HG02884 (cell line): ENCODE data around the gene WDR27.
A peak's percentile ranks its signal among the peaks of the same experiment; 100 is the strongest.

Experiments
- ATAC-seq: cut with Tn5 transposase; IDR thresholded peaks from one replicate; pipeline ENCODE4 v1.9.1; 2021; ENCODE audit warnings: mild to moderate bottlenecking, moderate library complexity; ENCODE audit not compliant: unreplicated experiment

Gene WDR27

GRCh38 chr6:169568314-169569087, 133.3 kb downstream of the WDR27 start:
- ATAC-seq, result peak; percentile 67

DNA sequence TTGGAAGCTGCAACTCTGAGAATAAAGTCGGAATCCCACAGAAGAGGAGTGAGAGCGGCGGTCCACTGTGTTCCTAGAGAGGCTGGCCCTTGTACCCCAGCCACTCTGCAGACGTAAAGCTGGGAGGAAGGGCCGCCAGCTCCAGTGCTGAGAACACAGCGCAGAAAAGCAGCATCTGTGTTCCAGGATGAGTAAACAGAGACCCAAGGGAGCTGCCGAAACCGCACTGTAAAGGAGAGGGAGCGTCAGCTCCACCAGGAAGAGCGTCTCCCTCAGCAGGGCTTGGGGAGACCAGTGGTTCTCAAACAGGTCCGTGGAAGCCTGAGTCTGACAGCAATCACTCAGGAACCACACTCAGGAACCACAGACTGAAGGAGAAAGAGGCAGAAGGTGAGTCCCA, 134.0 kb downstream of the WDR27 start:
- ATAC-seq, result no peak

DNA sequence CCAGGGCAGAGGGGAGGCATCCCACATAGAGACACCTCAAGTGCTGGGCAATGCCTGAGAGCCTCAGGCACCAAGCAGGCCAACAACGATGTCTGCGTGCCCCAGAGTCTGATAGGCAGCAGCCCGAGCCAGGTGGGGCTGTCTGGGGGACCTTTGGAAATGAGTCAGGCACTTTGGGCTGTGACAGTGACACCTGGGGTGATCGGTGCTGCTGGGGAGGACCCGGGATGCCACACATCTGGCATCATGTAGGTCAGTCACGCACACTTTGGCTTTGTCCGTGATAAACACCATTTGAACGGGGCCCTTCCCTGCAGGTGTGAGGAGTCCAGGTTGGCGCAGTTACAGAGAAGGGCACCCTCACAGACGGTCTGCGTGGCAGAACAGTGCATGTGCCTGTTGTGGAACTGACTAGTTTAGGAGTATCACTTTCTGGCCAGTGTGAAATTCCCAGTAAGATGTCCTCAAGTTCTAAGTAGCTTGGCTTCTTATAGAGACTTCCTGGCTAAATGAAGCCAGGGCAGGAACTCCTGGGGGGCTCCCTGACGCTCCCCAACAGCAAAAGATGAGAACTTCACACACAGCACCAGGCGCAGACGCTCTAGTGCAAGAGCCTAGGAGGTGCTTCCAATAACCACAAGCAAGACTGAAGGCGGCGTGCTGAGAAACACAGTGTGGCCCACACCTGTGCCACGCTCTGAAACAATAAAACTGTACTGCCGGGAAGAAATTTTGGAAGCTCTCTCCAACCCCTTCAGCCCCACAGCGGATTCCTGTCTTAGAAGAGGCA, 134.7 kb downstream of the WDR27 start:
- no peak for ATAC-seq

- ATAC-seq, result no peak
Measured at GRCh38 chr6:169566319-169566718, 135.5 kb downstream of the WDR27 start.

GRCh38 chr6:169564453-169565240, 137.2 kb downstream of the WDR27 start:
- ATAC-seq, result no peak

GRCh38 chr6:169561665-169562064, 140.2 kb downstream of the WDR27 start:
- no peak for ATAC-seq

GRCh38 chr6:169559592-169559991, 142.2 kb downstream of the WDR27 start:
- ATAC-seq, result no peak

DNA sequence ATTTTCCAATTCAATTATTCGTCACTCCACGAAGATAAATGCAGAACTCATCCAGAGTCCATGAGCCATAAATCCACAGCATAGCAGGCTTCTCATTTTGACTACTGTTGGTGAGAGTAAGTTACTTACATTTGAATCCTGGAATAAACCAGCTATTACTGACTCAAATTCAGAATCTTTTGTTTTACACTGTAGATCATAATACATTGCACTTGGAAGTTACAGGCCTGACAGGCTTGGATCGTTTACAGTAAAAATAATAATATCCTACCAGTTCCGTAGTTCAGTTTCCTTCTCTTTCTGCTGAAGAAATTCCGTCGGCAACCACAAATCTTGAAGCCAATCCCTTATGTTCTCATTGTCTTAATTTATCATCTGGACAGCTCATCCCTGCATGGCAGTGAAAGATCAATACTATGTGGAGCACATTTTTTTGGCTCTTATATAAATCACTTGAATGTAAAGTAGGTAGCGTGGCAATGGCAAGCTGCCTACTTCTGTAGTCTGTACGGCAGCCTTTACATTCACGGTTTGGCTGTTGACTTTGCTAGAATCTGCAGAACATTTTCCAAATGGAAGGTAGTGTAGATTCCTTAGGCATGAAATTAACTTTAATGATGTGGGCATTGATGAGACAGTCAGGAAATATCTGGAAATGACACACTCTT, 142.9 kb downstream of the WDR27 start:
- ATAC-seq, result no peak

- ATAC-seq, result no peak
Measured at GRCh38 chr6:169558378-169558773, 143.5 kb downstream of the WDR27 start.

DNA sequence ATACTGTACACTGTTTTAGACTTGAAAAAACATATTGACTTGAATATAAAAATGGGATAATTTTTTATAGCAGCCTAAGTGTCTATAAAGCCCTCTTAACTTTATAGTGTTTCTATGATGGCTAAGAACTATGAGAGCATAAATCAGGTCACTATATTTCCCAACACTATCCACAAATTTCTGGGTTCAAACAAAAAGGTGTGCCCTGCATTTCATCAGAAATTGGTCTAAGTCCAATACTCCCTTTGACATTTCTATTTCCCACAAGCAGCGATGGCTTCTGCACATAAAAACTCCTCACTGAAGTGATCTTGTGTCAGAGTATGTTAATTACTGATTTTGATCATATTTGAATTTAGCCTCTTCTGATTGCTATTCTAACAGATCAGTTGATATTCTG, 143.9 kb downstream of the WDR27 start:
- ATAC-seq, result no peak

GRCh38 chr6:169556758-169557548, 144.9 kb downstream of the WDR27 start:
- peak; percentile 100 for ATAC-seq

DNA sequence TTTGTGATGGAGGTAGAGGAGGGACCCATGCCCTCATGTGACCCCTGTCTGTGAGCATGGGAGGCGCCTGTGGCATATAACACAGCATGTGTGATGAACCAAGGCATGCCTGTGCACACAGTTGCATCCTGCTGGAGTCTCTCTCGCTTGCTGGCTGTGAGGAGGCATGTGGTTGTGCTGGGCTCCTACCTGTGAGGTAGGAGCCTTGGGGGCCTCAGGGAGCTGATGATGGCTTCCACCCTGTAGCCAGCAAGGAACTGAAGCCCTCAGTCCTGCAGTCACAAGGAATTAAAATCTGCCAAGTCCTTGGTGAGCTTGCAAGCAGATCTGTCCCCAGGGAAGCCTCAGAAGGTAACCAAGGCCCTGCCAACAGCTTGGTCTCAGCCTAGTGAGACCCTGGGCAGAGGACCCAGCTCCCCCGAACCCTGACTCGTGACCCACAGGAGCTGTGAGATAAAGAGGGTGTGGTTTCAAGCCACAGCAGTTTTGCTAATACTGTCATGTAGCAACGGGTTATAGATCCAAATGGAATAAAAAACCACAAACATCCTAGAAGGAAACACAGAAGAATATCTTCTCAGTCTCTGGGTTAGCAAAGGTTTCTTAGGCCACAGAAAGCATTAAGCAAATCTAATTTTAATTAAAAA, 145.7 kb downstream of the WDR27 start:
- no peak for ATAC-seq

GRCh38 chr6:169545982-169546381, 155.8 kb downstream of the WDR27 start:
- ATAC-seq, result no peak

- no peak for ATAC-seq
Measured at GRCh38 chr6:169543704-169544103, 158.1 kb downstream of the WDR27 start.

- ATAC-seq, result no peak
Measured at GRCh38 chr6:169542491-169542890, 159.3 kb downstream of the WDR27 start.

- no peak for ATAC-seq
Measured at GRCh38 chr6:169539176-169539897, 162.5 kb downstream of the WDR27 start.

GRCh38 chr6:169536446-169537170, 165.2 kb downstream of the WDR27 start:
- no peak for ATAC-seq

- ATAC-seq, result no peak
Measured at GRCh38 chr6:169534039-169534421, 167.8 kb downstream of the WDR27 start.
